NT2/D1 (cell line): ENCODE measurements around the gene GOT1.

Source experiments
- DNase-seq: peaks from one replicate; pipeline ENCODE4 v3.0.0-alpha.2; 2011; ENCODE audit warnings: low read depth, low spot score
- H3K27me3 ChIP-seq: 2 replicates; pipeline ENCODE4 v1.6.0; 2011; ENCODE audit warnings: mild to moderate bottlenecking; ENCODE audit not compliant: insufficient read length, insufficient read depth
- H3K36me3 ChIP-seq: 2 replicates; pipeline ENCODE4 v1.6.1; 2011; ENCODE audit warnings: mild to moderate bottlenecking, low read length, mixed read lengths; ENCODE audit not compliant: insufficient read depth, insufficient read length
- H3K4me1 ChIP-seq: 2 replicates; pipeline ENCODE4 v1.5.1; 2011; ENCODE audit not compliant: insufficient read depth, insufficient read length
- H3K4me3 ChIP-seq: 2 replicates; pipeline ENCODE4 v1.5.1; 2011; ENCODE audit warnings: low read depth; ENCODE audit not compliant: insufficient read length
- H3K9ac ChIP-seq: 2 replicates; pipeline ENCODE4 v1.6.0; 2011; ENCODE audit warnings: low read depth; ENCODE audit not compliant: insufficient read length
- H3K9me3 ChIP-seq: 2 replicates; pipeline ENCODE4 v1.5.1; 2011; ENCODE audit warnings: mild to moderate bottlenecking, low read length; ENCODE audit not compliant: insufficient read depth
- SUZ12 ChIP-seq: IDR thresholded peaks from 2 replicates; pipeline ENCODE4 v1.6.1; 2011; ENCODE audit not compliant: insufficient read length, insufficient read depth; ENCODE audit errors: extremely low read depth
- YY1 ChIP-seq: IDR thresholded peaks from 2 replicates; pipeline ENCODE4 v1.6.1; 2011; ENCODE audit not compliant: insufficient read length, insufficient read depth
- ZNF274 ChIP-seq: IDR thresholded peaks from 2 replicates; pipeline ENCODE4 v1.6.1; 2011; ENCODE audit warnings: mild to moderate bottlenecking, low read depth, low read length

GOT1 gene

GRCh38 chr10:99457813-99458212, 27.4 kb upstream of the GOT1 start:
- H3K27me3 ChIP-seq: no peaks in the 10 kb centered on the region
- H3K9me3 ChIP-seq: no peaks in the 10 kb centered on the region
- H3K4me3 ChIP-seq: no peak overlapping the region
- no peaks in the 10 kb centered on the region for H3K36me3 ChIP-seq
- H3K9ac ChIP-seq: no peak overlapping the region
- DNase-seq: no peak
- no peak for TF ChIP-seq ZNF274
- H3K4me1 ChIP-seq: no peaks in the 10 kb centered on the region

GRCh38 chr10:99456931-99457288, 26.5 kb upstream of the GOT1 start:
- Histone ChIP-seq H3K36me3 (no peaks in the 10 kb centered on the region), H3K9me3 (no peaks in the 10 kb centered on the region), H3K4me1 (no peaks in the 10 kb centered on the region), H3K9ac (no peak overlapping the region), H3K4me3 (no peak overlapping the region), H3K27me3 (no peaks in the 10 kb centered on the region)
- TF ChIP-seq YY1 (no peak), ZNF274 (no peak), SUZ12 (no peak)
- DNase-seq: no peak

GRCh38 chr10:99456207-99456930, 25.9 kb upstream of the GOT1 start:
- no peaks in the 10 kb centered on the region for H3K9me3 ChIP-seq
- no peaks in the 10 kb centered on the region for H3K4me1 ChIP-seq
- no peak overlapping the region for H3K4me3 ChIP-seq
- no peak for TF ChIP-seq SUZ12
- TF ChIP-seq YY1: no peak
- TF ChIP-seq ZNF274: no peak
- no peak overlapping the region for H3K9ac ChIP-seq
- no peaks in the 10 kb centered on the region for H3K36me3 ChIP-seq
- no peaks in the 10 kb centered on the region for H3K27me3 ChIP-seq
- no peak for DNase-seq

- Histone ChIP-seq H3K27me3 (no peaks in the 10 kb centered on the region), H3K9me3 (no peaks in the 10 kb centered on the region), H3K9ac (no peak overlapping the region), H3K36me3 (no peaks in the 10 kb centered on the region), H3K4me1 (no peaks in the 10 kb centered on the region), H3K4me3 (no peak overlapping the region)
- no peak for TF ChIP-seq YY1
- TF ChIP-seq SUZ12: no peak
- TF ChIP-seq ZNF274: no peak
- no peak for DNase-seq
Observed at GRCh38 chr10:99451981-99452380, 21.6 kb upstream of the GOT1 start.

GRCh38 chr10:99451499-99451788, 21.0 kb upstream of the GOT1 start:
- Histone ChIP-seq H3K9ac (no peak overlapping the region), H3K9me3 (no peaks in the 10 kb centered on the region), H3K4me3 (no peak overlapping the region), H3K4me1 (no peaks in the 10 kb centered on the region), H3K27me3 (no peaks in the 10 kb centered on the region), H3K36me3 (no peaks in the 10 kb centered on the region)
- TF ChIP-seq SUZ12 (no peak), ZNF274 (no peak), YY1 (no peak)
- no peak for DNase-seq

GRCh38 chr10:99450624-99451498, 20.4 kb upstream of the GOT1 start:
- no peak for DNase-seq
- no peaks in the 10 kb centered on the region for H3K36me3 ChIP-seq
- H3K9ac ChIP-seq: no peak overlapping the region
- H3K27me3 ChIP-seq: no peaks in the 10 kb centered on the region
- TF ChIP-seq ZNF274: no peak
- no peak for TF ChIP-seq YY1
- TF ChIP-seq SUZ12: no peak
- H3K4me1 ChIP-seq: no peaks in the 10 kb centered on the region
- H3K9me3 ChIP-seq: no peaks in the 10 kb centered on the region
- H3K4me3 ChIP-seq: no peak overlapping the region

- H3K36me3 ChIP-seq: no peaks in the 10 kb centered on the region
- H3K27me3 ChIP-seq: no peaks in the 10 kb centered on the region
- DNase-seq: no peak
- no peak overlapping the region for H3K4me3 ChIP-seq
- H3K4me1 ChIP-seq: no peaks in the 10 kb centered on the region
- no peak overlapping the region for H3K9ac ChIP-seq
- no peak for TF ChIP-seq SUZ12
- TF ChIP-seq ZNF274: no peak
- TF ChIP-seq YY1: no peak
- no peaks in the 10 kb centered on the region for H3K9me3 ChIP-seq
Observed at GRCh38 chr10:99450156-99450555, 19.7 kb upstream of the GOT1 start.
